Chondrocyte (in vitro differentiated cells): ENCODE measurements around the gene LYZL1. TPM values are rescaled to one million over a fixed set of nuclear protein-coding genes. Genes with fewer than 3 reads are reported as not detected.
"Not testable (repeated sequence)": the region's sequence is repeated elsewhere in the genome, so short reads cannot be mapped to it uniquely, and the experiment has no call there.

Source experiments
- DNase-seq: peaks from one replicate; pipeline ENCODE4 v3.0.0; 2021; ENCODE audit warnings: mixed read lengths, low spot score
- H3K27ac Mint-ChIP-seq: one replicate; pipeline ENCODE4 v1.8.0; 2021; ENCODE audit warnings: mild to moderate bottlenecking, moderate library complexity, mixed read lengths; ENCODE audit not compliant: unreplicated experiment
- H3K27me3 Mint-ChIP-seq: 2 replicates; pipeline ENCODE4 v1.8.0; 2021; ENCODE audit warnings: low read depth, mixed read lengths
- H3K36me3 Mint-ChIP-seq: 2 replicates; pipeline ENCODE4 v1.8.0; 2021; ENCODE audit warnings: low read depth, mixed read lengths
- H3K4me1 Mint-ChIP-seq: 2 replicates; pipeline ENCODE4 v1.8.0; 2021; ENCODE audit warnings: low read depth, mild to moderate bottlenecking, mixed read lengths
- H3K4me3 Mint-ChIP-seq: one replicate; pipeline ENCODE4 v1.8.0; 2021; ENCODE audit warnings: mild to moderate bottlenecking, moderate library complexity, mixed read lengths; ENCODE audit not compliant: unreplicated experiment
- H3K9me3 Mint-ChIP-seq: 2 replicates; pipeline ENCODE4 v1.8.0; 2021; ENCODE audit warnings: low read depth, mixed read lengths
- CTCF ChIP-seq: fragments of 200-600 bp; sonication (generic); IDR thresholded peaks from 2 replicates; pipeline ENCODE4 v1.5.0; 2021; ENCODE audit warnings: antibody characterized with exemption, mild to moderate bottlenecking, moderate library complexity
- total RNA-seq: library from RNA; stranded (reverse); gene quantifications from 3 replicates; pipeline ENCODE4 v1.2.1, GENCODE V29; 2021

The LYZL1 gene
- total RNA-seq, 1 donor from 2014 or later: not detected

GRCh38 chr10:29277296-29277695 lies 11.6 kb upstream of the LYZL1 start:
- no peak for TF ChIP-seq CTCF
- no peak for DNase-seq
- H3K4me3 Mint-ChIP-seq: no peak overlapping the region
- H3K4me1 Mint-ChIP-seq: no peaks in the 10 kb centered on the region
- no peaks in the 10 kb centered on the region for H3K9me3 Mint-ChIP-seq
- no peaks in the 10 kb centered on the region for H3K36me3 Mint-ChIP-seq
- H3K27me3 Mint-ChIP-seq: no peaks in the 10 kb centered on the region
- H3K27ac Mint-ChIP-seq: no peak overlapping the region

GRCh38 chr10:29279779-29280487 lies 8.9 kb upstream of the LYZL1 start:
- Mint-ChIP-seq H3K9me3 (no peaks in the 10 kb centered on the region), H3K27me3 (no peaks in the 10 kb centered on the region), H3K4me3 (no peak overlapping the region), H3K36me3 (no peaks in the 10 kb centered on the region), H3K27ac (no peak overlapping the region), H3K4me1 (no peaks in the 10 kb centered on the region)
- DNase-seq: no peak
- TF ChIP-seq CTCF: no peak

- no peak for DNase-seq
- no peak overlapping the region for H3K27ac Mint-ChIP-seq
- no peak overlapping the region for H3K4me3 Mint-ChIP-seq
- H3K9me3 Mint-ChIP-seq: no peaks in the 10 kb centered on the region
- TF ChIP-seq CTCF: no peak
- H3K4me1 Mint-ChIP-seq: no peaks in the 10 kb centered on the region
- no peaks in the 10 kb centered on the region for H3K27me3 Mint-ChIP-seq
- no peaks in the 10 kb centered on the region for H3K36me3 Mint-ChIP-seq
Measured at GRCh38 chr10:29280488-29280840, 8.4 kb upstream of the LYZL1 start.

GRCh38 chr10:29285624-29286051 lies 3.2 kb upstream of the LYZL1 start:
- Mint-ChIP-seq H3K9me3 (no peaks in the 10 kb centered on the region), H3K27me3 (peaks cover 5% of the 10 kb centered on the region), H3K36me3 (no peaks in the 10 kb centered on the region), H3K4me3 (no peak overlapping the region), H3K27ac (no peak overlapping the region), H3K4me1 (no peaks in the 10 kb centered on the region)
- no peak for DNase-seq
- TF ChIP-seq CTCF: no peak

GRCh38 chr10:29287635-29288034 lies 1.2 kb upstream of the LYZL1 start:
- Mint-ChIP-seq H3K9me3 (no peaks in the 10 kb centered on the region), H3K4me3 (no peak overlapping the region), H3K27ac (no peak overlapping the region), H3K27me3 (peaks cover 5% of the 10 kb centered on the region), H3K4me1 (no peaks in the 10 kb centered on the region), H3K36me3 (no peaks in the 10 kb centered on the region)
- TF ChIP-seq CTCF: no peak
- DNase-seq: no peak

- H3K27me3 Mint-ChIP-seq, H3K36me3 Mint-ChIP-seq, H3K4me1 Mint-ChIP-seq, DNase-seq, H3K27ac Mint-ChIP-seq, H3K4me3 Mint-ChIP-seq: not testable (repeated sequence)
- H3K9me3 Mint-ChIP-seq: peaks cover 17% of the 10 kb centered on the region
Measured at GRCh38 chr10:29291561-29291960, 2.7 kb downstream of the LYZL1 start.

- H3K27ac Mint-ChIP-seq, H3K36me3 Mint-ChIP-seq, H3K27me3 Mint-ChIP-seq, H3K4me3 Mint-ChIP-seq, DNase-seq, H3K4me1 Mint-ChIP-seq: not testable (repeated sequence)
- peaks cover 24% of the 10 kb centered on the region for H3K9me3 Mint-ChIP-seq
Measured at GRCh38 chr10:29292406-29292805, 3.5 kb downstream of the LYZL1 start.
